Astrocyte (in vitro differentiated cells and primary cell): Measurements from ENCODE around the gene GABARAPL2. TPM values are rescaled to one million over a fixed set of nuclear protein-coding genes. Genes with fewer than 3 reads are reported as not detected.
"Not testable (repeated sequence)": the region's sequence is repeated elsewhere in the genome, so short reads cannot be mapped to it uniquely, and the experiment has no call there.

Experiments
- DNase-seq: peaks from one replicate; pipeline ENCODE4 v3.0.0-alpha.2; 2010; ENCODE audit warnings: low read depth
- FAIRE-seq: peaks from 2 replicates; lab custom pipeline; 2011; peaks lifted over from hg19 to GRCh38; lab: Jason Lieb, UNC
- H2AFZ ChIP-seq: 2 replicates; pipeline ENCODE4 v1.6.0; 2012; ENCODE audit warnings: low read depth, low read length, inconsistent platforms
- H3K27ac ChIP-seq: 2 replicates; pipeline ENCODE4 v1.5.1; 2011; ENCODE audit warnings: low read depth, low read length, inconsistent platforms
- H3K27me3 ChIP-seq: 2 replicates; pipeline ENCODE4 v1.6.0; 2011; ENCODE audit warnings: low read length, inconsistent platforms; ENCODE audit not compliant: insufficient read depth
- H3K36me3 ChIP-seq: 2 replicates; pipeline ENCODE4 v1.5.1; 2011; ENCODE audit warnings: low read length, inconsistent platforms; ENCODE audit not compliant: insufficient read depth
- H3K4me1 ChIP-seq: 2 replicates; pipeline ENCODE4 v1.5.1; 2011; ENCODE audit warnings: low read length, inconsistent platforms; ENCODE audit not compliant: insufficient read depth
- H3K4me2 ChIP-seq: 2 replicates; pipeline ENCODE4 v1.6.0; 2012; ENCODE audit warnings: low read length, inconsistent platforms
- H3K4me3 ChIP-seq: 2 replicates; pipeline ENCODE4 v1.5.1; 2011; ENCODE audit warnings: low read depth, mild to moderate bottlenecking, low read length, inconsistent platforms; ENCODE audit not compliant: insufficient read depth
- H3K79me2 ChIP-seq: 2 replicates; pipeline ENCODE4 v1.6.0; 2012; ENCODE audit warnings: mild to moderate bottlenecking, low read length, inconsistent platforms; ENCODE audit not compliant: insufficient read depth
- H3K9ac ChIP-seq: 2 replicates; pipeline ENCODE4 v1.6.0; 2012; ENCODE audit warnings: mild to moderate bottlenecking, low read length, inconsistent platforms
- H3K9me3 ChIP-seq: 2 replicates; pipeline ENCODE4 v1.5.1; 2012; ENCODE audit warnings: low read depth, mild to moderate bottlenecking, low read length, inconsistent platforms; ENCODE audit not compliant: insufficient read depth
- H4K20me1 ChIP-seq: 2 replicates; pipeline ENCODE4 v1.6.0; 2012; ENCODE audit warnings: low read length, inconsistent platforms; ENCODE audit not compliant: insufficient read depth
- H3K27ac Mint-ChIP-seq: one replicate; pipeline ENCODE4 v1.8.0; 2021; ENCODE audit warnings: mild to moderate bottlenecking, mixed read lengths; ENCODE audit not compliant: unreplicated experiment
- H3K27me3 Mint-ChIP-seq: one replicate; pipeline ENCODE4 v1.8.0; 2021; ENCODE audit warnings: low read depth, mixed read lengths; ENCODE audit not compliant: unreplicated experiment
- H3K36me3 Mint-ChIP-seq: one replicate; pipeline ENCODE4 v1.8.0; 2021; ENCODE audit warnings: low read depth, mixed read lengths; ENCODE audit not compliant: unreplicated experiment
- H3K4me1 Mint-ChIP-seq: one replicate; pipeline ENCODE4 v1.8.0; 2021; ENCODE audit warnings: low read depth, mixed read lengths; ENCODE audit not compliant: unreplicated experiment
- H3K4me3 Mint-ChIP-seq: one replicate; pipeline ENCODE4 v1.8.0; 2021; ENCODE audit warnings: mild to moderate bottlenecking, moderate library complexity, mixed read lengths; ENCODE audit not compliant: unreplicated experiment
- H3K9me3 Mint-ChIP-seq: one replicate; pipeline ENCODE4 v1.8.0; 2021; ENCODE audit warnings: mild to moderate bottlenecking, mixed read lengths; ENCODE audit not compliant: unreplicated experiment
- CTCF ChIP-seq: IDR thresholded peaks from 2 replicates; pipeline ENCODE4 v1.5.1; 2011; ENCODE audit warnings: low read depth, mild to moderate bottlenecking, inconsistent platforms, low read length, moderate library complexity; ENCODE audit not compliant: insufficient read depth
- EZH2 ChIP-seq: IDR thresholded peaks from 2 replicates; pipeline ENCODE4 v1.6.1; 2012; ENCODE audit warnings: mild to moderate bottlenecking, low read length, inconsistent platforms; ENCODE audit not compliant: insufficient read depth
- total RNA-seq: library from RNA; stranded (reverse); gene quantifications from 2 replicates; pipeline ENCODE4 v1.2.1, GENCODE V29; 2021

The GABARAPL2 gene
- total RNA-seq, 1 donor from 2014 or later = 108 TPM

- no peak overlapping the region for H3K27ac ChIP-seq
- H3K27me3 ChIP-seq = no peaks in the 10 kb centered on the region
- no peaks in the 10 kb centered on the region for H3K4me1 ChIP-seq
- no peak overlapping the region for H3K9ac ChIP-seq
- no peak overlapping the region for H3K4me3 Mint-ChIP-seq
- no peaks in the 10 kb centered on the region for H3K79me2 ChIP-seq
- H3K4me1 Mint-ChIP-seq = no peaks in the 10 kb centered on the region
- no peak overlapping the region for H3K27ac Mint-ChIP-seq
- DNase-seq (no peak), FAIRE-seq (no peak)
- H2AFZ ChIP-seq = no peak overlapping the region
- H3K9me3 Mint-ChIP-seq = no peaks in the 10 kb centered on the region
- H3K9me3 ChIP-seq = no peaks in the 10 kb centered on the region
- H3K4me2 ChIP-seq = no peak overlapping the region
- no peak overlapping the region for H3K4me3 ChIP-seq
- no peaks in the 10 kb centered on the region for H3K36me3 ChIP-seq
- peaks cover 1% of the 10 kb centered on the region for H3K27me3 Mint-ChIP-seq
- no peak for TF ChIP-seq EZH2
- no peak for TF ChIP-seq CTCF
- no peaks in the 10 kb centered on the region for H4K20me1 ChIP-seq
- peaks cover 10% of the 10 kb centered on the region for H3K36me3 Mint-ChIP-seq
Observed at GRCh38 chr16:75541236-75541635, 24.9 kb upstream of the GABARAPL2 start.

GRCh38 chr16:75542462-75542861, 23.7 kb upstream of the GABARAPL2 start:
- H3K36me3 Mint-ChIP-seq, DNase-seq, H3K4me1 ChIP-seq, H3K4me3 ChIP-seq, H3K4me3 Mint-ChIP-seq, H3K79me2 ChIP-seq, H4K20me1 ChIP-seq, H3K27me3 Mint-ChIP-seq, H3K27ac ChIP-seq, H2AFZ ChIP-seq, H3K4me2 ChIP-seq, H3K9me3 Mint-ChIP-seq, H3K27me3 ChIP-seq, H3K36me3 ChIP-seq, H3K9ac ChIP-seq, FAIRE-seq, H3K9me3 ChIP-seq, H3K27ac Mint-ChIP-seq, H3K4me1 Mint-ChIP-seq: not testable (repeated sequence)

GRCh38 chr16:75545879-75546278, 20.3 kb upstream of the GABARAPL2 start:
- not testable (repeated sequence) for H2AFZ ChIP-seq, H3K27me3 ChIP-seq, H3K36me3 ChIP-seq, H3K4me1 Mint-ChIP-seq, H3K4me1 ChIP-seq, H3K4me3 ChIP-seq, H4K20me1 ChIP-seq, H3K27ac Mint-ChIP-seq, H3K79me2 ChIP-seq, H3K27ac ChIP-seq, H3K9ac ChIP-seq, H3K4me2 ChIP-seq, H3K9me3 ChIP-seq, H3K9me3 Mint-ChIP-seq, DNase-seq, H3K27me3 Mint-ChIP-seq, H3K4me3 Mint-ChIP-seq, FAIRE-seq, H3K36me3 Mint-ChIP-seq

GRCh38 chr16:75546293-75546692, 19.9 kb upstream of the GABARAPL2 start:
- TF ChIP-seq EZH2 = no peak
- TF ChIP-seq CTCF = no peak
- no peaks in the 10 kb centered on the region for H3K27me3 ChIP-seq
- H3K79me2 ChIP-seq = no peaks in the 10 kb centered on the region
- H3K4me2 ChIP-seq = no peak overlapping the region
- no peaks in the 10 kb centered on the region for H3K36me3 ChIP-seq
- no peaks in the 10 kb centered on the region for H3K9me3 Mint-ChIP-seq
- no peak overlapping the region for H2AFZ ChIP-seq
- no peaks in the 10 kb centered on the region for H3K9me3 ChIP-seq
- no peak overlapping the region for H3K4me3 ChIP-seq
- no peak overlapping the region for H3K27ac ChIP-seq
- no peaks in the 10 kb centered on the region for H3K27me3 Mint-ChIP-seq
- FAIRE-seq (no peak), DNase-seq (no peak)
- no peaks in the 10 kb centered on the region for H4K20me1 ChIP-seq
- peaks cover 8% of the 10 kb centered on the region for H3K36me3 Mint-ChIP-seq
- no peak overlapping the region for H3K27ac Mint-ChIP-seq
- no peaks in the 10 kb centered on the region for H3K4me1 ChIP-seq
- no peak overlapping the region for H3K9ac ChIP-seq
- no peaks in the 10 kb centered on the region for H3K4me1 Mint-ChIP-seq
- H3K4me3 Mint-ChIP-seq = no peak overlapping the region

GRCh38 chr16:75548456-75548855, 17.7 kb upstream of the GABARAPL2 start:
- not testable (repeated sequence) for H3K9me3 ChIP-seq, H3K4me2 ChIP-seq, H3K4me3 Mint-ChIP-seq, H3K79me2 ChIP-seq, H3K27ac ChIP-seq, H3K4me1 ChIP-seq, H3K27me3 ChIP-seq, DNase-seq, H3K4me1 Mint-ChIP-seq, H3K27me3 Mint-ChIP-seq, H3K36me3 Mint-ChIP-seq, H4K20me1 ChIP-seq, H3K36me3 ChIP-seq, FAIRE-seq, H3K9me3 Mint-ChIP-seq, H3K27ac Mint-ChIP-seq, H3K4me3 ChIP-seq, H2AFZ ChIP-seq, H3K9ac ChIP-seq
